AG04449 (cell line): ENCODE data around the gene LIX1L.

Experiments used
- CTCF ChIA-PET: fragments of 350-600 bp; formaldehyde crosslinking; extraction: SDS; loops from one replicate; lab custom pipeline; 2021; ENCODE audit warnings: antibody characterized with exemption; lab: Yijun Ruan, JAX
- POLR2A ChIA-PET: fragments of 400-600, 350-600 bp; formaldehyde crosslinking; extraction: SDS; loops from one replicate; lab custom pipeline; 2020; ENCODE audit warnings: antibody characterized with exemption, inconsistent platforms; lab: Yijun Ruan, JAX
- DNase-seq: peaks from one replicate; pipeline ENCODE4 v3.0.0-alpha.2; 2010; ENCODE audit warnings: low read depth, low spot score
- H3K4me3 ChIP-seq: 2 replicates; pipeline ENCODE4 v1.5.1; 2011; ENCODE audit warnings: low read depth, mild to moderate bottlenecking, control low read depth, low read length
- CTCF ChIP-seq: IDR thresholded peaks from one replicate; pipeline ENCODE4 v1.5.1; 2011; ENCODE audit warnings: mild to moderate bottlenecking, moderate library complexity, low read length, control low read depth, inconsistent platforms; ENCODE audit not compliant: insufficient read depth; ENCODE audit errors: missing control alignments

LIX1L gene

GRCh38 chr1:145889722-145890121, 68.1 kb downstream of the LIX1L start:
- ChIA-PET CTCF (interaction anchor here (3.2 to 16.3 kb wide), 10 partner anchors 9 to 123 kb away, joined by 18 to 469 read pairs (median 28); partner anchors contain the start of genes ITGA10, NUDT17, PEX11B and PIAS3), POLR2A (no interaction called here)
- no peak for TF ChIP-seq CTCF

GRCh38 chr1:145887631-145888030, 70.2 kb downstream of the LIX1L start:
- no peak for DNase-seq
- POLR2A ChIA-PET = no interaction called here
- H3K4me3 ChIP-seq = no peak overlapping the region
- CTCF ChIA-PET = interaction anchor here (1.1 to 16.3 kb wide), 2 partner anchors 24 to 28 kb away, joined by 4 to 469 read pairs; partner anchors contain the start of genes ITGA10 and PEX11B
- no peak for TF ChIP-seq CTCF

More at GRCh38 chr1:145889722-145890121, 68.1 kb downstream of the LIX1L start:
- no peak overlapping the region for H3K4me3 ChIP-seq
- DNase-seq = no peak

GRCh38 chr1:145886816-145887215, 71.0 kb downstream of the LIX1L start:
- CTCF ChIA-PET = interaction anchor here (1.0 to 16.3 kb wide), 4 partner anchors 9 to 42 kb away, joined by 3 to 469 read pairs (median 3); partner anchors contain the start of genes ITGA10 and PEX11B
- POLR2A ChIA-PET = interaction anchor here (2.0 kb wide), 1 partner anchor 28 kb away, joined by 10 read pairs; the partner anchor contains the start of gene PIAS3
- no peak overlapping the region for H3K4me3 ChIP-seq
- DNase-seq = no peak
- TF ChIP-seq CTCF = no peak

- ChIA-PET POLR2A (interaction anchor here (2.0 kb wide), 1 partner anchor 28 kb away, joined by 10 read pairs; the partner anchor contains the start of gene PIAS3), CTCF (interaction anchor here (1.0 to 16.3 kb wide), 4 partner anchors 9 to 41 kb away, joined by 3 to 469 read pairs (median 3); partner anchors contain the start of genes ITGA10 and PEX11B)
- no peak for DNase-seq
- H3K4me3 ChIP-seq = peak overlapping the region; percentile 74
- TF ChIP-seq CTCF = no peak
Observed at GRCh38 chr1:145886390-145886789, 71.4 kb downstream of the LIX1L start.

- no peak for DNase-seq
Observed at GRCh38 chr1:145885738-145886287, 72.0 kb downstream of the LIX1L start, which contains the start of gene ANKRD35. Gene ANKRD35 (minus strand): TSS chr1:145885866. CDS start chr1:145885758, 108 bp downstream.

More at GRCh38 chr1:145885738-145886287, 72.0 kb downstream of the LIX1L start, which contains the start of gene ANKRD35:
- CTCF ChIA-PET = interaction anchor here (0.6 to 16.3 kb wide), 6 partner anchors 10 to 40 kb away, joined by 3 to 469 read pairs (median 3); partner anchors contain the start of genes ITGA10, NUDT17 and PEX11B
- TF ChIP-seq CTCF = no peak
- peak within 1 kb of the TSS; percentile 74 for H3K4me3 ChIP-seq
- POLR2A ChIA-PET = interaction anchor here (1.0 to 2.0 kb wide), 2 partner anchors 27 to 78 kb away, joined by 3 to 10 read pairs; partner anchors contain the start of genes ANKRD34A, PIAS3 and POLR3GL
